ENCODE measurements around the gene FOXF2.

DNA sequence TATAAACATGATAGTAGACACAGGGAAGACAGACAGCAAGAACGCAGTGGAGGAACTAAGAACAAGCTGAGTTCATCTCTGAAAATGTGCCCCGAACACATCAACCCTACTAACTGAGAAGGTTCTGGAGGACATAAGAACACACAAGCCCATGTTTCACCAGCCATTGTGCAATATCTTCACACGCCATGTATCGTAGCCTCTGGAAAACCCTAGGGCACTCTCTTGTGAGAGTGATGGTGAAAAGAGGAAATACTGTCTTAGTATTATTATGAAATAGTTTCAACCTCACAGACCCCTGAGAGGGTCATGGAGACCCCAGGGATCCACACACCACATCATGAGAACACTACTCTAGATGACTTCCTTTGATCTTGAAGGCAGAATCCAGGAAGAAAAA, 26.1 kb upstream of the FOXF2 start:
- TF ChIP-seq EP300 (IDR thresholded peaks at IDR 0.05; ENCODE audit: borderline replicate concordance in 1 of 2, control insufficient read depth in 1 of 2, low read depth in 2 of 2, low read length in 2 of 2) (no peak), POLR2A (IDR thresholded peaks at IDR 0.05; ENCODE audit: low read depth, low read length) (no peak)
- TF ChIP-seq, protein P1, sequence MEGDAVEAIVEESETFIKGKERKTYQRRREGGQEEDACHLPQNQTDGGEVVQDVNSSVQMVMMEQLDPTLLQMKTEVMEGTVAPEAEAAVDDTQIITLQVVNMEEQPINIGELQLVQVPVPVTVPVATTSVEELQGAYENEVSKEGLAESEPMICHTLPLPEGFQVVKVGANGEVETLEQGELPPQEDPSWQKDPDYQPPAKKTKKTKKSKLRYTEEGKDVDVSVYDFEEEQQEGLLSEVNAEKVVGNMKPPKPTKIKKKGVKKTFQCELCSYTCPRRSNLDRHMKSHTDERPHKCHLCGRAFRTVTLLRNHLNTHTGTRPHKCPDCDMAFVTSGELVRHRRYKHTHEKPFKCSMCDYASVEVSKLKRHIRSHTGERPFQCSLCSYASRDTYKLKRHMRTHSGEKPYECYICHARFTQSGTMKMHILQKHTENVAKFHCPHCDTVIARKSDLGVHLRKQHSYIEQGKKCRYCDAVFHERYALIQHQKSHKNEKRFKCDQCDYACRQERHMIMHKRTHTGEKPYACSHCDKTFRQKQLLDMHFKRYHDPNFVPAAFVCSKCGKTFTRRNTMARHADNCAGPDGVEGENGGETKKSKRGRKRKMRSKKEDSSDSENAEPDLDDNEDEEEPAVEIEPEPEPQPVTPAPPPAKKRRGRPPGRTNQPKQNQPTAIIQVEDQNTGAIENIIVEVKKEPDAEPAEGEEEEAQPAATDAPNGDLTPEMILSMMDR (IDR thresholded peaks at IDR 0.05 in 2 of 3, conservative IDR thresholded peaks at IDR 0.05 in 1 of 3; ENCODE audit: control insufficient read depth in 2 of 3, extremely low read depth in 1 of 3, insufficient read depth in 1 of 3, low read depth in 3 of 3, low read length in 3 of 3) = no peak
- TF ChIP-seq, protein P2, sequence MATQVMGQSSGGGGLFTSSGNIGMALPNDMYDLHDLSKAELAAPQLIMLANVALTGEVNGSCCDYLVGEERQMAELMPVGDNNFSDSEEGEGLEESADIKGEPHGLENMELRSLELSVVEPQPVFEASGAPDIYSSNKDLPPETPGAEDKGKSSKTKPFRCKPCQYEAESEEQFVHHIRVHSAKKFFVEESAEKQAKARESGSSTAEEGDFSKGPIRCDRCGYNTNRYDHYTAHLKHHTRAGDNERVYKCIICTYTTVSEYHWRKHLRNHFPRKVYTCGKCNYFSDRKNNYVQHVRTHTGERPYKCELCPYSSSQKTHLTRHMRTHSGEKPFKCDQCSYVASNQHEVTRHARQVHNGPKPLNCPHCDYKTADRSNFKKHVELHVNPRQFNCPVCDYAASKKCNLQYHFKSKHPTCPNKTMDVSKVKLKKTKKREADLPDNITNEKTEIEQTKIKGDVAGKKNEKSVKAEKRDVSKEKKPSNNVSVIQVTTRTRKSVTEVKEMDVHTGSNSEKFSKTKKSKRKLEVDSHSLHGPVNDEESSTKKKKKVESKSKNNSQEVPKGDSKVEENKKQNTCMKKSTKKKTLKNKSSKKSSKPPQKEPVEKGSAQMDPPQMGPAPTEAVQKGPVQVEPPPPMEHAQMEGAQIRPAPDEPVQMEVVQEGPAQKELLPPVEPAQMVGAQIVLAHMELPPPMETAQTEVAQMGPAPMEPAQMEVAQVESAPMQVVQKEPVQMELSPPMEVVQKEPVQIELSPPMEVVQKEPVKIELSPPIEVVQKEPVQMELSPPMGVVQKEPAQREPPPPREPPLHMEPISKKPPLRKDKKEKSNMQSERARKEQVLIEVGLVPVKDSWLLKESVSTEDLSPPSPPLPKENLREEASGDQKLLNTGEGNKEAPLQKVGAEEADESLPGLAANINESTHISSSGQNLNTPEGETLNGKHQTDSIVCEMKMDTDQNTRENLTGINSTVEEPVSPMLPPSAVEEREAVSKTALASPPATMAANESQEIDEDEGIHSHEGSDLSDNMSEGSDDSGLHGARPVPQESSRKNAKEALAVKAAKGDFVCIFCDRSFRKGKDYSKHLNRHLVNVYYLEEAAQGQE (IDR thresholded peaks at IDR 0.05; ENCODE audit: low read depth, low read length) = no peak
